Measurements from ENCODE around the gene SLC16A14. TPM values are rescaled to one million over a fixed set of nuclear protein-coding genes. Genes with fewer than 3 reads are reported as not detected.
"Not testable (repeated sequence)": the region's sequence is repeated elsewhere in the genome, so short reads cannot be mapped to it uniquely, and the experiment has no call there.

Gene SLC16A14, protein sequence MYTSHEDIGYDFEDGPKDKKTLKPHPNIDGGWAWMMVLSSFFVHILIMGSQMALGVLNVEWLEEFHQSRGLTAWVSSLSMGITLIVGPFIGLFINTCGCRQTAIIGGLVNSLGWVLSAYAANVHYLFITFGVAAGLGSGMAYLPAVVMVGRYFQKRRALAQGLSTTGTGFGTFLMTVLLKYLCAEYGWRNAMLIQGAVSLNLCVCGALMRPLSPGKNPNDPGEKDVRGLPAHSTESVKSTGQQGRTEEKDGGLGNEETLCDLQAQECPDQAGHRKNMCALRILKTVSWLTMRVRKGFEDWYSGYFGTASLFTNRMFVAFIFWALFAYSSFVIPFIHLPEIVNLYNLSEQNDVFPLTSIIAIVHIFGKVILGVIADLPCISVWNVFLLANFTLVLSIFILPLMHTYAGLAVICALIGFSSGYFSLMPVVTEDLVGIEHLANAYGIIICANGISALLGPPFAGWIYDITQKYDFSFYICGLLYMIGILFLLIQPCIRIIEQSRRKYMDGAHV
- 1.3 and 3.5 TPM in 2 replicates for total RNA-seq

DNA sequence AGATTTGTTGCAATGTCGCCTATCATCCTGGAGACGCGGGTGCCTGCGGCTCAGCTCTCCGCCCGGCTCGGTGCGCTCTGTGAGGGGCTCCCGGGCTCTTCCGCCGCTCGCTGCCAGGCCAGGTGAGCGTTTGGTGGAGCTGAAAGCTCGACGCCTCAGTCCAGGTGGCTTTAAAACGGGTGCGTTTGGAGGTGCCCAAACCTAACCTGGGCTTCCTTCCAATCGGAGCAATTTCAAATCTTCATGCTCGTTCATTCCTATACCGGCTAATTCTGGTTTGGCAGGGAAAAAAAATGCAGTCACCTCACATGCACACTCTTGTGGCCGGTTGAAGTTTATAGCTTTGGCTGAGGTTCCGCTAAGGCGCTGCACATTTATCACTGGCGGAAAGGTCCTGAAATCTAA is at the start of gene SLC16A14:
Gene SLC16A14 (minus strand): TSS at position 274 of the 405 bp plus-strand sequence. CDS start 9,572 bp downstream, outside the sequence.
- peak within 1 kb of the TSS; percentile 61 for H3K4me3 ChIP-seq (ENCODE audit: low read depth, low read length)
- peak; percentile 48 for DNase-seq (ENCODE audit: low read depth)
- TF ChIP-seq, protein P1, sequence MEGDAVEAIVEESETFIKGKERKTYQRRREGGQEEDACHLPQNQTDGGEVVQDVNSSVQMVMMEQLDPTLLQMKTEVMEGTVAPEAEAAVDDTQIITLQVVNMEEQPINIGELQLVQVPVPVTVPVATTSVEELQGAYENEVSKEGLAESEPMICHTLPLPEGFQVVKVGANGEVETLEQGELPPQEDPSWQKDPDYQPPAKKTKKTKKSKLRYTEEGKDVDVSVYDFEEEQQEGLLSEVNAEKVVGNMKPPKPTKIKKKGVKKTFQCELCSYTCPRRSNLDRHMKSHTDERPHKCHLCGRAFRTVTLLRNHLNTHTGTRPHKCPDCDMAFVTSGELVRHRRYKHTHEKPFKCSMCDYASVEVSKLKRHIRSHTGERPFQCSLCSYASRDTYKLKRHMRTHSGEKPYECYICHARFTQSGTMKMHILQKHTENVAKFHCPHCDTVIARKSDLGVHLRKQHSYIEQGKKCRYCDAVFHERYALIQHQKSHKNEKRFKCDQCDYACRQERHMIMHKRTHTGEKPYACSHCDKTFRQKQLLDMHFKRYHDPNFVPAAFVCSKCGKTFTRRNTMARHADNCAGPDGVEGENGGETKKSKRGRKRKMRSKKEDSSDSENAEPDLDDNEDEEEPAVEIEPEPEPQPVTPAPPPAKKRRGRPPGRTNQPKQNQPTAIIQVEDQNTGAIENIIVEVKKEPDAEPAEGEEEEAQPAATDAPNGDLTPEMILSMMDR (IDR thresholded peaks at IDR 0.05; ENCODE audit: insufficient read depth, low read depth, low read length) = peak; percentile 25

DNA sequence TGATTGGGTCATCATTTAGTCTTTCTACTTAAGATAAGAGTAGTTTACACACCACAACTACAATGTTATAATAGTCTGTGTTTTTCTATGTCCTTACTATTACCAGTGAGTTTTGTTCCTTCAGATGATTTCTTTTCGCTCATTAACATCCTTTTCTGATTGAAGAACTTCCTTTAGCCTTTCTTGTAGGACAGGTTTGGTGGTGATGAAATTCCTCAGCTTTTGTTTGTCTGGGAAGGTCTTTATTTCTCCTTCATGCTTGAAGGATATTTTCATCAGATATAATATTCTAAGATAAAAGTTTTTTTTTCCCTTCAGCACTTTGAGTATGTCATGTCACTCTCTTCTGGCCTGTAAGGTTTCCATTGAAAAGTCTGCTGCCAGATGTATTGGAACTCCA is 38.0 kb upstream of the SLC16A14 start:
- no peak overlapping the region for H3K4me3 ChIP-seq (ENCODE audit: low read depth, low read length)
- TF ChIP-seq, protein P1 (IDR thresholded peaks at IDR 0.05; ENCODE audit: insufficient read depth, low read depth, low read length) = no peak
- no peak for DNase-seq (ENCODE audit: low read depth)

DNA sequence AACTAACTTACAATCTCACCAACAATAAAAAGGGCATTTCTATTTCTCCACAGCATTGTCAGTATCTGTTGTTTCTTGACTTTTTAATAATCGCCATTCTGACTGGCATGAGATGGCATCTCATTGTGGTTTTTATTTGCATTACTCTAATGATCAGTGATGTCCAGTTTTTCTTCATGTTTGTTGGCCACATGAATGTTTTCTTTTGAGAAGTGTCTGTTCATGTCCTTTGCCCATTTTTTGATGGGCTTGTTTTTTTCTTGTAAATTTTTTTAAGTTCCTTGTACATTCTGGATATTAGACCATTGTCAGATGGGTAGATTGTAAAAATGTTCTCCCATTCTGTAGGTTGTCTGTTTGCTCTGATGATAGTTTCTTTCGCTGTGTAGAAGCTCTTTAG is 33.2 kb upstream of the SLC16A14 start:
- H3K4me3 ChIP-seq (ENCODE audit: low read depth, low read length); DNase-seq (ENCODE audit: low read depth): not testable (repeated sequence)

DNA sequence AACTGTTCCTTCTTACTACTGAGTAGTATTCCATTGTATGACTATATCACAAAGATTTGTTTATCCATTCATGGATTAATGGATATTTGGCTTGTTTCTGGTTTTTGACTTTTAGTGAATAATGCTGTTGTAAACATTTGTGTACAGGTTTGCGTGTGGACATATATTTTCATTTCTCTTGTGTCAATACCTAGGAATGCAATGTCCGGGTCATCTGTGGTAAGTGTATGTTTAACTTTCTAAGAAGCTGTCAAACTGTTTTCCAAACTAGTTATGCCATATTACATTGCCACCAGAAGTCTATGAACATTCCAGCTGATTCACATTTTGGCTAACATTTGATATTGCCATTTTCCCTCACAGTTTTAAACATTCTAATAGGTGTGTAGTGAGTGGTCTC is 29.1 kb upstream of the SLC16A14 start:
- DNase-seq (ENCODE audit: low read depth) = no peak
- H3K4me3 ChIP-seq (ENCODE audit: low read depth, low read length) = no peak overlapping the region
- TF ChIP-seq, protein P1 (IDR thresholded peaks at IDR 0.05; ENCODE audit: insufficient read depth, low read depth, low read length) = no peak

DNA sequence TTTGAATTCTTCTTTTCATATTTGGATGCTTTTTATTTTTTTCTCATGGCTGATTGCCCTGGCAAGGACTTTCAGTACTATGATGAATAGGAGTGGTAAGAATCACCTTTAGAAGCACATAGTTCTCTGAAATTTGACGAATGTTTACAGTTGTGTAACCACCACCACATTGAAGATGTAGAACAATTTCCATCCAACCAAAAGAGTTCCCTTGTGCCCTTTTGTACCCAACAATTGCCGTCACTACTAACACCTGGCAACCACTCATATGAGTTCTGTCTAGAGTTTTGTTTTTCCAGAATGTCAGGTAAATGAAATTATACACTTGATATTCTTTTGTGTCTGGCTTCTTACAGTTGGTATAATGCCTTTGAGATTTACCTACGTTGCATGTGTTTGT is 28.7 kb upstream of the SLC16A14 start:
- TF ChIP-seq, protein P1 (IDR thresholded peaks at IDR 0.05; ENCODE audit: insufficient read depth, low read depth, low read length) = no peak
- H3K4me3 ChIP-seq (ENCODE audit: low read depth, low read length) = no peak overlapping the region
- DNase-seq (ENCODE audit: low read depth) = no peak

DNA sequence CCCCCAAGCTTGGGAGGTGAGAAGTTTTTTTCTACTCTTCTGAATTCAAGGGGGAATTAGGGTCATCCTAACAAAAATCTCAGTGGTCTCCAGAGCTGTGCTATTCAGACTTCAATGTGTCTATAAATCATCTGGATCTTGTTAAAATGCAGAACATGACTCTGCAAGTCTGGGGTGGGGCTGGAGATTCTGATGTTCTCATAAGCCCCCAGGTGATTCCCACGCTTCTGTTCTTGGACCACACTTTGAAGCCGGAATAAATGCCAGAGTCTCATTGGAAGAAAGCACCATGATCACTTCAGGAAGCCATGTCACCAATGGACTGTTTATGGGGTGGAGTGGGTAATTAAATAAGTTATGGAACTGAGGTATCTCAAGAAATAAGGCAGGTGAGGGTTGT is 22.2 kb upstream of the SLC16A14 start:
- TF ChIP-seq, protein P1 (IDR thresholded peaks at IDR 0.05; ENCODE audit: insufficient read depth, low read depth, low read length) = no peak
- no peak overlapping the region for H3K4me3 ChIP-seq (ENCODE audit: low read depth, low read length)
- DNase-seq (ENCODE audit: low read depth) = no peak

DNA sequence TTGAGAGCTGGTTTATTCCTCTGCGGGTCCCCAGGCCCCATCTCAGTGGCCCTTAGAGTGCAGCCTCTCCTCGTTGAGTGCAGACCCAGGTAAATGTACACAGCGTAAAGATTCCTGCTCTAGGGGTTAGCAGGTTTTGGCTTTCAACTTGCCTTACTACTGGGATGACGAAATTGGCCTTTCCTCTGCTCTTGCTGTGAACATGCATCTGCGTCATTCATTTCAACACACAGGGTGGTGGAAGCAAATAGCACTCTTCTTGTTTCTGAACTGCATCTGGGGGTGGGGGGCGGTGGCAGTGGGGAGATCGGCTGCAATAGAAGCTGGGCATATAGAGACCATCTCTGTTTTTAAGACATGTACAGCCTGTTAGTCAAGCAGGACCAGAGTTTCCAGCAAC is 16.5 kb upstream of the SLC16A14 start:
- H3K4me3 ChIP-seq (ENCODE audit: low read depth, low read length) = no peak overlapping the region
- TF ChIP-seq, protein P1 (IDR thresholded peaks at IDR 0.05; ENCODE audit: insufficient read depth, low read depth, low read length) = no peak
- DNase-seq (ENCODE audit: low read depth) = peak; percentile 14

Data from fibroblast of villous mesenchyme (primary cell).